ENCODE data around the gene CNOT11. TPM values are rescaled to one million over a fixed set of nuclear protein-coding genes. Genes with fewer than 3 reads are reported as not detected.
"Not testable (repeated sequence)": the region's sequence is repeated elsewhere in the genome, so short reads cannot be mapped to it uniquely, and the experiment has no call there.

The CNOT11 gene
- total and polyA plus RNA-seq, 2 donors (not counting 1 experiment from before 2014, with no cell fraction given): 16.3 to 53.1 TPM

DNA sequence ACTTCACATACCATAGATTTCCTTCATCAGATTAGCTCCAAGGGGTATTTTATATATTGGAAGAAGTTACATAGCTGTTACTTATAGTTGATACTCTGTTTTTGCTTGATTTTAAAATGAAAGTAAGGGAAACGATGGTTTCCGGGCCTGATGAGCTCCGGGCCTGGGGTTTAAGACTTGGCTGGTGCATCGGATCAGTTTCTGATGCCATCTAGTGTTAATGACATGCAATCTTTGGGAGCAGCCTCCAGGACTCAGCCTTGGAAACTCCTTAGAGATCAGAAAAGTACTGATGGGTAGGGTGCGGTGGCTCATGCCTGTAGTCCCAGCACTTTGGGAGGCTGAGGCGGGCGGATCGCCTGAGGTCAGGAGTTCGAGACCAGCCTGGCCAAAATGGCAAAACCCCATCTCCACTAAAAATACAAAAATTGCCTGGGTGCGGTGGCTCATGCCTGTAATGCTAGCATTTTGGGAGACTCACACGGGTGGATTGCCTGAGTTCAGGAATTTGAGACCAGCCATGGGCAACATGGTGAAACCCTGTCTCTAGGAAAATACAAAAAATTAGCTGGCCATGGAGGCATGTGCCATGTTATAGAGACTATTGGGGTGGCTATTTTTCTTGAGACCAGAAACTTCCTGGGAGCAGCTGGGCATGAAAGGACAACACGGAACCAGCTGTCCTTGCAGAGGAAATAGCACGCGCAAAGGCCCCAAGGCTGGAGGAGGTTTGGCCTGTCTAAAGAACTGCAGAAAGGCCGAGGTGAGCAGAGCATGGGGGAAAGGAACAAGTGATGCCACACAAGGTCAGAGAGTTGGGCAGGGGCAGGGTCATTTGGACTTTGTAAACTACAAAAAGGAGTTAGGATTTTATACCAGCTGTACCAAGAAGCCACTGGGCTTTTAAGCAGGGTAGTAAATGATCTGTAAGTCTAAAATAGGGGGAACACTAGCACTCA is 46.9 kb upstream of the CNOT11 start:
- TF ChIP-seq EZH2 (IDR thresholded peaks at IDR 0.05; ENCODE audit: low read length, missing control alignments): no peak
- TF ChIP-seq, protein P1, sequence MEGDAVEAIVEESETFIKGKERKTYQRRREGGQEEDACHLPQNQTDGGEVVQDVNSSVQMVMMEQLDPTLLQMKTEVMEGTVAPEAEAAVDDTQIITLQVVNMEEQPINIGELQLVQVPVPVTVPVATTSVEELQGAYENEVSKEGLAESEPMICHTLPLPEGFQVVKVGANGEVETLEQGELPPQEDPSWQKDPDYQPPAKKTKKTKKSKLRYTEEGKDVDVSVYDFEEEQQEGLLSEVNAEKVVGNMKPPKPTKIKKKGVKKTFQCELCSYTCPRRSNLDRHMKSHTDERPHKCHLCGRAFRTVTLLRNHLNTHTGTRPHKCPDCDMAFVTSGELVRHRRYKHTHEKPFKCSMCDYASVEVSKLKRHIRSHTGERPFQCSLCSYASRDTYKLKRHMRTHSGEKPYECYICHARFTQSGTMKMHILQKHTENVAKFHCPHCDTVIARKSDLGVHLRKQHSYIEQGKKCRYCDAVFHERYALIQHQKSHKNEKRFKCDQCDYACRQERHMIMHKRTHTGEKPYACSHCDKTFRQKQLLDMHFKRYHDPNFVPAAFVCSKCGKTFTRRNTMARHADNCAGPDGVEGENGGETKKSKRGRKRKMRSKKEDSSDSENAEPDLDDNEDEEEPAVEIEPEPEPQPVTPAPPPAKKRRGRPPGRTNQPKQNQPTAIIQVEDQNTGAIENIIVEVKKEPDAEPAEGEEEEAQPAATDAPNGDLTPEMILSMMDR (conservative IDR thresholded peaks at IDR 0.05 in 1 of 2, IDR thresholded peaks at IDR 0.05 in 1 of 2; ENCODE audit: low read depth in 1 of 2, low read length in 2 of 2): peak; percentile 52 to 63
- peak overlapping the region; percentile 23 for H3K9ac ChIP-seq (ENCODE audit: insufficient read depth, low read length)
- no peaks in the 10 kb centered on the region for H3K4me1 ChIP-seq (ENCODE audit: control insufficient read depth, extremely low read depth, insufficient read depth, low read length)
- H2AFZ ChIP-seq (ENCODE audit: low read length): peak overlapping the region; percentile 85
- H3K4me3 ChIP-seq (replicated peaks in 1 of 4; ENCODE audit: control extremely low read depth in 1 of 4, insufficient read depth in 1 of 4, low read depth in 3 of 4, low read length in 4 of 4): peak overlapping the region; percentile 26 to 49 (median 39)
- H3K79me2 ChIP-seq (ENCODE audit: control insufficient read depth, insufficient read depth, low read length): no peaks in the 10 kb centered on the region
- H3K9me3 ChIP-seq (ENCODE audit: control insufficient read depth, insufficient read depth, low read depth, low read length): no peaks in the 10 kb centered on the region
- no peaks in the 10 kb centered on the region for H3K36me3 ChIP-seq (ENCODE audit: control insufficient read depth, insufficient read depth, low read length)
- no peaks in the 10 kb centered on the region for H4K20me1 ChIP-seq (ENCODE audit: control insufficient read depth, extremely low read depth, insufficient read depth, low read length)
- H3K27me3 ChIP-seq (ENCODE audit: control insufficient read depth, insufficient read depth, low read length): no peaks in the 10 kb centered on the region
- DNase-seq (ENCODE audit: low read depth in 2 of 2): peak; percentile 72 to 91
- H3K4me2 ChIP-seq (ENCODE audit: extremely low read depth, insufficient read depth, low read length): peak overlapping the region; percentile 69
- peak overlapping the region; percentile 47 for H3K27ac ChIP-seq (ENCODE audit: insufficient read depth, low read length)

- H3K4me2 ChIP-seq (ENCODE audit: extremely low read depth, insufficient read depth, low read length): no peak overlapping the region
- H3K9ac ChIP-seq (ENCODE audit: insufficient read depth, low read length): no peak overlapping the region
- no peak overlapping the region for H2AFZ ChIP-seq (ENCODE audit: low read length)
- no peaks in the 10 kb centered on the region for H3K4me1 ChIP-seq (ENCODE audit: control insufficient read depth, extremely low read depth, insufficient read depth, low read length)
- no peak for DNase-seq (ENCODE audit: low read depth in 2 of 2)
- H3K36me3 ChIP-seq (ENCODE audit: control insufficient read depth, insufficient read depth, low read length): no peaks in the 10 kb centered on the region
- H3K79me2 ChIP-seq (ENCODE audit: control insufficient read depth, insufficient read depth, low read length): no peaks in the 10 kb centered on the region
- no peaks in the 10 kb centered on the region for H4K20me1 ChIP-seq (ENCODE audit: control insufficient read depth, extremely low read depth, insufficient read depth, low read length)
- H3K27ac ChIP-seq (ENCODE audit: insufficient read depth, low read length): no peak overlapping the region
- H3K9me3 ChIP-seq (ENCODE audit: control insufficient read depth, insufficient read depth, low read depth, low read length): no peaks in the 10 kb centered on the region
- TF ChIP-seq EZH2 (IDR thresholded peaks at IDR 0.05; ENCODE audit: low read length, missing control alignments): no peak
- TF ChIP-seq, protein P1 (conservative IDR thresholded peaks at IDR 0.05 in 1 of 2, IDR thresholded peaks at IDR 0.05 in 1 of 2; ENCODE audit: low read depth in 1 of 2, low read length in 2 of 2): no peak
- H3K27me3 ChIP-seq (ENCODE audit: control insufficient read depth, insufficient read depth, low read length): no peaks in the 10 kb centered on the region
- H3K4me3 ChIP-seq (replicated peaks in 1 of 4; ENCODE audit: control extremely low read depth in 1 of 4, insufficient read depth in 1 of 4, low read depth in 3 of 4, low read length in 4 of 4): no peak overlapping the region
Measured at GRCh38 chr2:101208830-101209229, 43.9 kb upstream of the CNOT11 start.

- no peaks in the 10 kb centered on the region for H3K9me3 ChIP-seq (ENCODE audit: control insufficient read depth, insufficient read depth, low read depth, low read length)
- H3K27me3 ChIP-seq (ENCODE audit: control insufficient read depth, insufficient read depth, low read length): no peaks in the 10 kb centered on the region
- H3K4me3 ChIP-seq (replicated peaks in 1 of 4; ENCODE audit: control extremely low read depth in 1 of 4, insufficient read depth in 1 of 4, low read depth in 3 of 4, low read length in 4 of 4): no peak overlapping the region
- no peaks in the 10 kb centered on the region for H4K20me1 ChIP-seq (ENCODE audit: control insufficient read depth, extremely low read depth, insufficient read depth, low read length)
- no peak overlapping the region for H3K9ac ChIP-seq (ENCODE audit: insufficient read depth, low read length)
- no peak overlapping the region for H3K27ac ChIP-seq (ENCODE audit: insufficient read depth, low read length)
- no peaks in the 10 kb centered on the region for H3K79me2 ChIP-seq (ENCODE audit: control insufficient read depth, insufficient read depth, low read length)
- TF ChIP-seq, protein P1 (conservative IDR thresholded peaks at IDR 0.05 in 1 of 2, IDR thresholded peaks at IDR 0.05 in 1 of 2; ENCODE audit: low read depth in 1 of 2, low read length in 2 of 2): no peak
- TF ChIP-seq EZH2 (IDR thresholded peaks at IDR 0.05; ENCODE audit: low read length, missing control alignments): no peak
- no peaks in the 10 kb centered on the region for H3K4me1 ChIP-seq (ENCODE audit: control insufficient read depth, extremely low read depth, insufficient read depth, low read length)
- no peak overlapping the region for H2AFZ ChIP-seq (ENCODE audit: low read length)
- H3K4me2 ChIP-seq (ENCODE audit: extremely low read depth, insufficient read depth, low read length): no peak overlapping the region
- H3K36me3 ChIP-seq (ENCODE audit: control insufficient read depth, insufficient read depth, low read length): no peaks in the 10 kb centered on the region
- no peak for DNase-seq (ENCODE audit: low read depth in 2 of 2)
Measured at GRCh38 chr2:101219246-101219645, 33.4 kb upstream of the CNOT11 start.

DNA sequence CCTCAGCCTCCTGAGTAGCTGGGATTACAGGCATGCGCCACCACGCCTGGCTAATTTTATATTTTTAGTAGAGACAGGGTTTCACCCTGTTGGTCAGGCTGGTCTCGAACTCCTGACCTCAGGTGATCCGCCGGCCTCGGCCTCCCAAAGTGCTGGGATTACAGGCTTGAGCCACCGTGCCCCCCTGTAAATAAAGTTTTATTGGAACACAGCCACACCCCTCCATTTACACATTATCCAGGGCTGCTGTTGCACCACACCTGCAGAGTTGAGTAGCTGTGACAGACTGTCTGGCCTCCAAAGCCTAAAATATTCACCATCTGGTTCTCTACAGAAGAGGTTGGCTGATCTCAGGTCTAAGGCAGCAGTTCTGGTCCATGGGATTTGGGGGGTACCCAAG is 32.6 kb upstream of the CNOT11 start:
- H3K4me3 ChIP-seq (replicated peaks in 1 of 4; ENCODE audit: control extremely low read depth in 1 of 4, insufficient read depth in 1 of 4, low read depth in 3 of 4, low read length in 4 of 4); DNase-seq (ENCODE audit: low read depth in 2 of 2); H3K79me2 ChIP-seq (ENCODE audit: control insufficient read depth, insufficient read depth, low read length); H3K4me2 ChIP-seq (ENCODE audit: extremely low read depth, insufficient read depth, low read length); H3K36me3 ChIP-seq (ENCODE audit: control insufficient read depth, insufficient read depth, low read length); H2AFZ ChIP-seq (ENCODE audit: low read length); H3K27ac ChIP-seq (ENCODE audit: insufficient read depth, low read length); H3K4me1 ChIP-seq (ENCODE audit: control insufficient read depth, extremely low read depth, insufficient read depth, low read length); H3K9me3 ChIP-seq (ENCODE audit: control insufficient read depth, insufficient read depth, low read depth, low read length); H4K20me1 ChIP-seq (ENCODE audit: control insufficient read depth, extremely low read depth, insufficient read depth, low read length); H3K27me3 ChIP-seq (ENCODE audit: control insufficient read depth, insufficient read depth, low read length); H3K9ac ChIP-seq (ENCODE audit: insufficient read depth, low read length): not testable (repeated sequence)
